Breast epithelium (tissue), 3 donors: ENCODE results near the gene EXD2.

Experiments used
- CTCF ChIP-seq, 3 donors: fragments of 450-650 bp; IDR thresholded peaks; one replicate each; pipeline ENCODE4 v1.5.1; 2016 to 2017; ENCODE audit warnings: antibody characterized with exemption in 3 of 3, mild to moderate bottlenecking in 3 of 3, moderate library complexity in 3 of 3
- POLR2A ChIP-seq: fragments of 450-650 bp; IDR thresholded peaks from one replicate; pipeline ENCODE4 v1.6.1; 2016; ENCODE audit warnings: antibody characterized with exemption, mild to moderate bottlenecking, moderate library complexity

DNA sequence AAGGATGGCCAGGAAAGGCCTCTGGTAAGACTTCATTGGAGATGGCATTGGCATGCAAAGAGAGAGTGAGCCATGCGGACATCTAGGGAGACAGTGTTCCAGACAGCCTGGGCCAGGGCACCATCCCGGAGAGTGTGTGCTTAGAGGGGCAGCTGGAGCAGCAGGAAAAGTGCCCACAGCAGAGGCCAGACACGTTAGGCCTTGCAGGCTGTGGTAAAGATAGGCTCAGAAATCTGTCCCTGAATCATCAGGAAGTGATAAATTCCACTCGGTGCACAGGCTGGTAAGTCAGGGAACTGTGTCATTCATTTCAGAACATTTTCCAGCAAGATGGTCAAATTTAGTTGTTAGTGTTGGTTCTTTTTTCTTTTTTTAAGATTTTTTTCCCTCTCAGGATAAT lies 77.5 kb downstream of the EXD2 start:
- TF ChIP-seq CTCF (IDR thresholded peaks at IDR 0.05) (no peak), POLR2A (no peak)
